GM12891 (cell line): Measurements from ENCODE around the gene GRAMD2A.

Experiments used
- DNase-seq: peaks from one replicate; pipeline ENCODE4 v3.0.0; 2011; ENCODE audit warnings: low spot score; ENCODE audit not compliant: insufficient read length
- FAIRE-seq: peaks from 2 replicates; lab custom pipeline; 2011; peaks lifted over from hg19 to GRCh38; lab: Jason Lieb, UNC
- PAX5 ChIP-seq: IDR thresholded peaks from 2 replicates; pipeline ENCODE4 v1.6.1; 2011; ENCODE audit warnings: low read length, moderate library complexity, mild to moderate bottlenecking; ENCODE audit not compliant: insufficient read depth, severe bottlenecking
- POLR2A ChIP-seq: IDR thresholded peaks from 2 replicates; pipeline ENCODE4 v1.6.1; 2011; ENCODE audit warnings: low read depth, low read length, control low read depth
- POLR2AphosphoS5 ChIP-seq: IDR thresholded peaks from 2 replicates; pipeline ENCODE4 v1.6.1; 2011; ENCODE audit warnings: low read depth, low read length, control low read depth
- POU2F2 ChIP-seq: IDR thresholded peaks from 2 replicates; pipeline ENCODE4 v1.6.1; 2011; ENCODE audit warnings: low read depth, mild to moderate bottlenecking, control low read depth, low read length, moderate library complexity
- SPI1 ChIP-seq: IDR thresholded peaks from 2 replicates; pipeline ENCODE4 v1.6.1; 2011; ENCODE audit warnings: low read depth, low read length, control low read depth
- TAF1 ChIP-seq: IDR thresholded peaks from 2 replicates; pipeline ENCODE4 v1.6.1; 2011; ENCODE audit warnings: low read depth, low read length, control low read depth

Gene GRAMD2A

DNA sequence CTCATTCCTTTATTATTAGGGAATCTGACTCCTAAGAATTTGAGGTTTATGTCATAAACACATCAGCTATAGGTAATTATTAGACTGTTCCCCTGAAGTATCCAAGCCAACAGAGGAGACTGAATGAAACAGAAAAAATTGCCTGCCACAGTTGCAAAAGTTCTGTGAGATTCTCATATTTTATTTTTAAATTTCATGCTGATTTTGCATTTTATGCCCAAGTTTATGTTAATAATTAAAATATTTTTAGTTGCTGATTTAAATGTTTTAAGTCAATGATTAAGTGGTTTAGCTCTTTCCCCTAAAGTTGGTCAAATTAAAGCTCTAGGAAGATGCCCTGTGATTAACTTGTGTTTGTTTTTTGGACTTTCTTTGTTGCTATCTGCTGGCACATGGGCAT lies 69.2 kb downstream of the GRAMD2A start:
- FAIRE-seq (no peak), DNase-seq (no peak)
- TF ChIP-seq POU2F2: no peak
- no peak for TF ChIP-seq PAX5
- no peak for TF ChIP-seq POLR2AphosphoS5
- TF ChIP-seq POLR2A: no peak
- TF ChIP-seq TAF1: no peak
- no peak for TF ChIP-seq SPI1

DNA sequence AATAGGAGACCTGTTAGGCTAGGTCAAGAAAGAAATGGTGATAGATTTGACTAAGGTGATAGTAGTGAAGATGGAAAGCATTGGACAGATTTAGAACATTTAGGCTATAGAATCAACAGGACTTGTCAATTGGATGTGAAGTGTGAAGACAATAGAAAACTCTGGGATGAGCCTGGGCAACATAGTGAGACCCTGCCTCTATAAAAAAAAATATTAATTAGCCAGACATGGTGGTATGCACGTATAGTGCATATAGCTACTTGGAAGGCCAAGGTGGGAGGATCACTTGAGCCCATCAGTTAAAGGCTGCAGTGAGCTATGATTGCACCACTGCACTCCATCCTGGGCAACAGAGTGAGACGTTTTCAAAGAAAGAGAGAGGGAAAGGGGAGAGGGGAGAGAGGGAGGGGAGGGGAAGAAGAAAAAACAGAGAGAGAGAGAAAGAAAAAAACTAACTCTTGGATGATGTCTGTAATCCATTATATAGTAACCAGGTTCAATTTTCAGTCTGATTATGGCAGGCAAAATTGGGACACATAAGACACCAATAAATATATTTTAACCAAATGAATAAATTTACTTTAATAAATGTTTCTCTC lies 69.8 kb downstream of the GRAMD2A start:
- FAIRE-seq (no peak), DNase-seq (no peak)
- TF ChIP-seq TAF1 (no peak), POLR2A (no peak), POLR2AphosphoS5 (no peak), SPI1 (no peak), PAX5 (no peak), POU2F2 (no peak)

DNA sequence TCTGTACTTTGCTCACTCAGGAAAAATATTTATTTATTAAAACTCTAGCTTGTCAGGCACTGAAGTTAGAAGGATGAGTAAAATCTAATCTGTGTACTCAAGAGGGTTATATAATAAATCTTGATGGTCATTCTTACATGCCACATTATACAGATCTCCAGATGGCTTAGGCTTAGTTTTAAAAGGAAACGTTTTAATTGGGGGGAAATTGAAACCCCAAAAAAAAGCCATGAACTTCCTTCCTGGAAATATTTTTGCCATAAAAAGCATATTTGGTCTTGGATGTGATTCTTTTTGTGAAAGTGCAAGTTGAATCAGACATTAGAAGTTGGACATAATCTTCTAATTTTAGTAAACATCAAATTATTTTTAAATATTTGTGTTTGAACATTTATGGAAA lies 73.4 kb downstream of the GRAMD2A start:
- no peak for DNase-seq
- no peak for FAIRE-seq
- TF ChIP-seq POLR2AphosphoS5: no peak
- no peak for TF ChIP-seq PAX5
- TF ChIP-seq SPI1: no peak
- no peak for TF ChIP-seq POU2F2
- TF ChIP-seq TAF1: no peak
- no peak for TF ChIP-seq POLR2A

DNA sequence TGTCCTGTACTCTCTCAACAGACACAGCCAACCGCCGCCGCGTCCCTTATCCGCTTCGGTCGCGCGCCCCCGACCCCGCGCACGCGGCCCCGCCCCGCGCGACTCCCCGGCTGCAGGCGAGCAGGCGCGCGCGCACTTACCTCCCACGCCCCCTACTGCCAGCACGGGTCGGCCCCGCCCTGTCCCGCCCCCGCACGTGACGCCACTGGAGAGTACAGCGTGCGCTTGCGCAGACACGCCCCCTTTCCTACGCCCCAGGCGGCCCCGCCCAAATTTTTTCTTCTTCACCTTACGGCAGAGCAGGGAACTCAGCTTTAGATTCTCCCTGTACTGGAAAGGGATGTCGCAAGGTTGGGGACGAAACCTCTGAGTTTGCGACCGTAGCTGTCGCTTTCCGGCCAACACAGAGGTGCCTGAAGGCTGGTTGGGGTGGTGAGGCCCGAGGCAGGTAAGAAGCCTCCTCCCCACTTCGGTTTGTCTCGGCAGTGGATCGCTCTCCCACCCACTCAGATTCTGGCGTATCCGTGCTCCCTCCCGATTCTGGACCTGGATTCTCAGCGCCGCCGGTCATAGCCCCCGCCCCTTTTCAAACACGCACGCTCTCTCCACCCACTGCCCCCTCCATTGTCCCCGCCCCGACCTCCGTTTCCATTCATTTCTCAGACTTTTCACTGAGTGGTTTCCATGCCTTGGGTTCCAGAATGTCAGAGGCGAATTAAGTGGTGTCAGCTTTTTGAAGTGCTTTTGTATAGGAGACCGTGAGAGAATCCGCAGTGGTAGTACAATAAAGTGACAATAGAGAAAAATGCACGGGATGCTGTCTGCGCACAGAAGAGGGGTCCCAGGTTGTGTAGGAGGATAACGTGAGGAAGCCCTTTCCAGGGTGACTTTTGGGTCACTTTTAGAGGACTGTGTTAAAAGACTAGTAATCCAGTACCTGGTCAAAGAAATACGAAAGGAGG lies 79.3 kb downstream of the GRAMD2A start, which contains the start of the genes MYO9A and SENP8:
TSS of gene MYO9A (minus strand) at position 134 of the 962 bp plus-strand sequence. CDS start 71,587 bp downstream, outside the sequence.
TSS of gene SENP8 (plus strand) at position 387 of the 962 bp plus-strand sequence. CDS start 21,221 bp downstream, outside the sequence.
- TF ChIP-seq POLR2A (peak; percentile 90), TAF1 (peak; percentile 74), PAX5 (peak; percentile 19), POU2F2 (peak; percentile 59; the same call in 1 of the 2 replicates), SPI1 (peak; percentile 33; the same call in 1 of the 2 replicates), POLR2AphosphoS5 (peak; percentile 92)
- DNase-seq (peak; percentile 85), FAIRE-seq (peak; percentile 94)

DNA sequence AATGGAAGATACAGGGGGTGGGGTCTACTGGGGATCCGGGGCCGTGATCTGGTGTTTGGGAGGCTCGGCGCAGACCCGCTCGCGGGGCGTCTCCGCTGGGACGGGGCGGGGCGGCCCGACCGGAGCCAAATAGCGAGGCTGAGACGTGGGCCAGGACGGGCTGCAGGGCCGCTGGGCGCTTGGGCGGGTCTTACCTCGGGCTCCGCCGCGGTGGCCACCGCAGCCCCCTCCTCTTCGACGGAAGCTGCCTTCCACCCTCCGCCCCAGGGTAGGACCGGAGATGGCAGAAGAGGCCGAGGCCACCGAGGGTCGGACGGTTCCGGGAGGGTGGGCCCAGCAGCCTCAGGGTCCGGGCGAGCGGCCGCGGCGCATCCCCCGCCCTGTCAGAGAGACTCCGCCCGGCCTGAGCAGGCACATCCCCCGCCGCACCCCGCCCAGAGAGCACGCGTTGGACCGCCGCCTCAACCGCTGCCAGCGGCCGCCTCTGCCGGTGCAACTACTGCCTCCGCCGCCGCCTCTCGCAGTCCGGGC lies 80.0 kb downstream of the GRAMD2A start:
- FAIRE-seq (no peak), DNase-seq (peak; percentile 39)
- no peak; the same call in 1 of the 2 replicates for TF ChIP-seq POLR2AphosphoS5
- 0 out of 2 replicates have a peak, but pooled peaks have one; percentile 11 for TF ChIP-seq TAF1
- no peak for TF ChIP-seq SPI1
- TF ChIP-seq PAX5: no peak
- TF ChIP-seq POLR2A: no peak; the same call in none of the 2 replicates

DNA sequence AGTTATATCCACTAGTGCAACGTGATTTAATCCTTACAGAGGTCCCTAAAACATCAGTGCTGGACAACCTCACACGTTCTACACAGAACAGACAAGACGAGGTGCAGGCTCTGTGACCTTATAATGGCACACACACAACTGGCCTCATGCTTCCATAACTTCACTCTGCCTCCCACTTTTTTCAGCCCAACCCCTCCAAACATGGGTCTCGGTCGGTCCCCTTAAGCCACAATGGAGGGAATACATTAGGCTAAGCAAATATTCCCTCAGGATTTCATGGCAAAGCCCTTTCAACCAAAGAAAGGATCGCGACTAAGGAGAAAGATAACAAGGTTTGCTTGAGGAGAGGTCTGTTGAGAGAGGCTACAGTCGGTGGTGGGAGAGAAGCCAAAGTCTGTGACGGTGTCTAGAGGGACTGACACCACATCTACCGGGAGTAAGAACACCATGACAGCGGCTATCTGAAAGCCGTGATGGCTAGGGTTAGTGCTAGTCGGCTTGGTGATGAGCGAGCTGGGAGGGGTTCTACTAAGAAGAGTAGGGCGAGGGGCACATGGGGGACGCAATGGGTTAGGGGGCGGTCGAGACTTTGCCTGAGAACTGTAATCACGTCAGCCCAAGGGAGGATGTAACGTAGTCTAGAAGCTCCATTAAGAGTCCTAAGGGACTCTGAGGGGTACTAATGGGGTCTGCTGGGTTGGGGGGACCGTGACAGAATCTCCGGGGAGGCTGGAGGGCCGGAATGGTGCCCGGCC lies 80.7 kb downstream of the GRAMD2A start:
- DNase-seq (no peak), FAIRE-seq (peak; percentile 88)

DNA sequence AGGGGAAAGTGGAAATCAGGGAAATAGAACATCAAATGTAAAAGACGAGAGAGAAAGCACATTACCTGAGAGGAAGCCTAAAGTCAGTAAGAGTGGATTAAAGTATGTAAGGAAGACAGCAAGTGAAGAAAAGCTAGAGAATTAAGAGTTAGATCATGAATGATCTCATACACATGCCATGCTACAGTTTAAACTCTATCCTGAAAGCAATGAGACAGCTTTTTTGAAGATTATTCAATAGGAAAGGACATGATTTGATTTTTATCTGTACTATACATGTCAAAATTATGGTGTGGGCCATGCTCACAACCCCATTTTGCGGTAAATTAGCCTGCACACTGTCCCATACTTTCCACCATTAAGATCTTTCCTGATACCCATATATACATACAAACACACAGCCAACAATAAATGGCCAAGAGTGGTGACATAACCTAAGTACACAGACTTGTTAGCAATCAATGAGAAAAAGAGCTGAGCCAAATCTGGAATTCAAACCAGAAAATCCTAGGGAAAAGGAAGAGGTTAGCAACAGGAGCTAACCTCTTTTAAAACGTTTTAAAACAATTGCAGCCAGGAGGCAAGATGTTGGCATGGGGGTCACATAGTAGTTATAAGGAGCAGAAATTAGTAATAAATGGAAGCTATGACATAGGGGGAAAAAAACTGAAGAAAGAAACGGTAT lies 84.1 kb downstream of the GRAMD2A start:
- TF ChIP-seq POLR2AphosphoS5: no peak
- no peak for TF ChIP-seq PAX5
- no peak for TF ChIP-seq SPI1
- TF ChIP-seq POLR2A: no peak
- no peak for TF ChIP-seq POU2F2
- no peak for TF ChIP-seq TAF1
- DNase-seq: no peak
- FAIRE-seq: no peak

More for the DNA sequence above, 80.7 kb downstream of the GRAMD2A start:
- TF ChIP-seq PAX5 (no peak), TAF1 (no peak), SPI1 (no peak), POU2F2 (no peak), POLR2AphosphoS5 (no peak), POLR2A (no peak)

DNA sequence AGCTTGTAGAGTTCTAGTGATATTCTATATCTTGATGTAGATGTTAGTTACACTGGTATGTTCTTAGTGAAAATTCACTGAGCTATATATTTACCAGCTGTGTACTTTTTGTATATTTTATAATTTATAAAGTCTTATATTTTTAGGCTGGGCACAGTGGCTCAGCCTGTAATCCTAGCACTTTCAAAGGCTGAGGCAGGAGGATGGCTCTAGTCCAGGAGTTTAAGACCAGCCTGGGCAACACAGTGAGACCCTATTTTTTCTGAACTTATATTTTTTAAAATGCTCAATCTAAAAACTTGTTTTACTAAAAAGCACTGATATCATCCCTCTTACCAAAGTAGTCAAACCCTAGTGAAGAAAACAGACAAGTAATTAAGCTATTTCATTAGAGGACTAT lies 84.8 kb downstream of the GRAMD2A start:
- DNase-seq: no peak
- TF ChIP-seq POLR2AphosphoS5 (no peak), TAF1 (no peak), POU2F2 (no peak), SPI1 (no peak), PAX5 (no peak)
- no peak for FAIRE-seq
